ENCODE data around the gene WLS.

WLS gene

GRCh38 chr1:68142036-68142435 is 90.3 kb downstream of the WLS start:
- TF ChIP-seq FOXM1 (IDR thresholded peaks at IDR 0.05; ENCODE audit: borderline replicate concordance, low read depth), result no peak
- no peak for TF ChIP-seq ZBTB7A (IDR thresholded peaks at IDR 0.05; ENCODE audit: low read depth)
- TF ChIP-seq CREB1 (IDR thresholded peaks at IDR 0.05; ENCODE audit: low read depth), result no peak
- no peak for TF ChIP-seq EGR1 (IDR thresholded peaks at IDR 0.05)
- TF ChIP-seq YY1 (IDR thresholded peaks at IDR 0.05; ENCODE audit: low read depth), result no peak
- no peak for TF ChIP-seq EP300 (IDR thresholded peaks at IDR 0.05; ENCODE audit: borderline replicate concordance)
- no peak for TF ChIP-seq NFIC (IDR thresholded peaks at IDR 0.05)

- TF ChIP-seq, protein P1, sequence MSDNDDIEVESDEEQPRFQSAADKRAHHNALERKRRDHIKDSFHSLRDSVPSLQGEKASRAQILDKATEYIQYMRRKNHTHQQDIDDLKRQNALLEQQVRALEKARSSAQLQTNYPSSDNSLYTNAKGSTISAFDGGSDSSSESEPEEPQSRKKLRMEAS (IDR thresholded peaks at IDR 0.05), result no peak
- TF ChIP-seq TAF1 (IDR thresholded peaks at IDR 0.05; ENCODE audit: low read depth) (no peak), FOXM1 (IDR thresholded peaks at IDR 0.05; ENCODE audit: borderline replicate concordance, low read depth) (0 out of 2 replicates have a peak, but pooled peaks have one; percentile 72), USF1 (IDR thresholded peaks at IDR 0.05) (no peak), CEBPB (IDR thresholded peaks at IDR 0.05) (peak; percentile 64), CREB1 (IDR thresholded peaks at IDR 0.05; ENCODE audit: low read depth) (no peak), REST (IDR thresholded peaks at IDR 0.05; ENCODE audit: low read depth) (no peak), NFIC (IDR thresholded peaks at IDR 0.05) (peak; percentile 73), TCF12 (IDR thresholded peaks at IDR 0.05; ENCODE audit: low read depth) (peak; percentile 71; the same call in 1 of the 2 replicates), TEAD4 (IDR thresholded peaks at IDR 0.05) (peak; percentile 80), ZBTB7A (IDR thresholded peaks at IDR 0.05; ENCODE audit: low read depth) (no peak), YY1 (IDR thresholded peaks at IDR 0.05; ENCODE audit: low read depth) (0 out of 2 replicates have a peak, but pooled peaks have one; percentile 51), EP300 (IDR thresholded peaks at IDR 0.05; ENCODE audit: borderline replicate concordance) (peak; percentile 80; the same call in 1 of the 2 replicates)
These were observed 91.0 kb downstream of the WLS start for GRCh38 chr1:68141071-68142021.

- TF ChIP-seq REST (IDR thresholded peaks at IDR 0.05; ENCODE audit: low read depth) (no peak), RAD21 (IDR thresholded peaks at IDR 0.05; ENCODE audit: low read depth) (no peak)
- TF ChIP-seq, protein P1 (IDR thresholded peaks at IDR 0.05), result no peak
These were observed 91.8 kb downstream of the WLS start for GRCh38 chr1:68140536-68140935.

GRCh38 chr1:68136187-68136586 is 96.1 kb downstream of the WLS start:
- no peak for TF ChIP-seq NFIC (IDR thresholded peaks at IDR 0.05)
- TF ChIP-seq TAF1 (IDR thresholded peaks at IDR 0.05; ENCODE audit: low read depth), result no peak
- TF ChIP-seq TCF12 (IDR thresholded peaks at IDR 0.05; ENCODE audit: low read depth), result no peak
- no peak for TF ChIP-seq REST (IDR thresholded peaks at IDR 0.05; ENCODE audit: low read depth)
- TF ChIP-seq, protein P1 (IDR thresholded peaks at IDR 0.05), result no peak
- TF ChIP-seq FOXM1 (IDR thresholded peaks at IDR 0.05; ENCODE audit: borderline replicate concordance, low read depth), result no peak
- TF ChIP-seq CREB1 (IDR thresholded peaks at IDR 0.05; ENCODE audit: low read depth), result no peak
- no peak for TF ChIP-seq EP300 (IDR thresholded peaks at IDR 0.05; ENCODE audit: borderline replicate concordance)
- no peak for TF ChIP-seq TEAD4 (IDR thresholded peaks at IDR 0.05)
- no peak for TF ChIP-seq ZBTB7A (IDR thresholded peaks at IDR 0.05; ENCODE audit: low read depth)
- no peak for TF ChIP-seq EGR1 (IDR thresholded peaks at IDR 0.05)
- TF ChIP-seq RAD21 (IDR thresholded peaks at IDR 0.05; ENCODE audit: low read depth), result no peak
- TF ChIP-seq YY1 (IDR thresholded peaks at IDR 0.05; ENCODE audit: low read depth), result no peak
- no peak for TF ChIP-seq USF1 (IDR thresholded peaks at IDR 0.05)
- TF ChIP-seq CEBPB (IDR thresholded peaks at IDR 0.05), result no peak
